ENCODE measurements around the gene IDI2.
A peak's percentile ranks its signal among the peaks of the same experiment; 100 is the strongest.

IDI2 gene

GRCh38 chr10:974038-974784, 51.4 kb downstream of the IDI2 start:
- Histone ChIP-seq H3K27ac (no peak overlapping the region), H3K4me3 (ENCODE audit: low read depth, low read length) (no peak overlapping the region), H3K79me2 (no peaks in the 10 kb centered on the region), H3K4me1 (peaks cover 21% of the 10 kb centered on the region), H2AFZ (peak overlapping the region; percentile 5), H3K9ac (no peak overlapping the region), H3K4me2 (ENCODE audit: low read length) (no peak overlapping the region), H3K27me3 (ENCODE audit: control insufficient read depth, insufficient read depth, low read length) (no peaks in the 10 kb centered on the region), H3K36me3 (ENCODE audit: control insufficient read depth, insufficient read depth, low read length) (no peaks in the 10 kb centered on the region), H3K9me3 (ENCODE audit: control insufficient read depth, low read length) (no peaks in the 10 kb centered on the region)
- no peak for TF ChIP-seq CTCF (IDR thresholded peaks at IDR 0.05)

- no peaks in the 10 kb centered on the region for H3K79me2 ChIP-seq
- no peaks in the 10 kb centered on the region for H3K9me3 ChIP-seq (ENCODE audit: control insufficient read depth, low read length)
- H3K4me3 ChIP-seq (ENCODE audit: low read depth, low read length): no peak overlapping the region
- H3K4me2 ChIP-seq (ENCODE audit: low read length): no peak overlapping the region
- H3K27me3 ChIP-seq (ENCODE audit: control insufficient read depth, insufficient read depth, low read length): no peaks in the 10 kb centered on the region
- no peak for TF ChIP-seq CTCF (IDR thresholded peaks at IDR 0.05)
- no peaks in the 10 kb centered on the region for H3K36me3 ChIP-seq (ENCODE audit: control insufficient read depth, insufficient read depth, low read length)
- H3K9ac ChIP-seq: no peak overlapping the region
- H2AFZ ChIP-seq: no peak overlapping the region
- H3K27ac ChIP-seq: no peak overlapping the region
- H3K4me1 ChIP-seq: peaks cover 21% of the 10 kb centered on the region
Measured at GRCh38 chr10:972763-973162, 52.9 kb downstream of the IDI2 start.

GRCh38 chr10:971613-972012, 54.0 kb downstream of the IDI2 start:
- H3K27ac ChIP-seq: no peak overlapping the region

GRCh38 chr10:971150-971542, 54.5 kb downstream of the IDI2 start:
- Histone ChIP-seq H3K4me2 (ENCODE audit: low read length) (peak overlapping the region; percentile 66), H3K27me3 (ENCODE audit: control insufficient read depth, insufficient read depth, low read length) (no peaks in the 10 kb centered on the region), H3K9ac (no peak overlapping the region), H3K9me3 (ENCODE audit: control insufficient read depth, low read length) (no peaks in the 10 kb centered on the region), H3K27ac (peak overlapping the region; percentile 64), H3K4me3 (ENCODE audit: low read depth, low read length) (peak overlapping the region; percentile 31), H3K79me2 (no peaks in the 10 kb centered on the region), H3K36me3 (ENCODE audit: control insufficient read depth, insufficient read depth, low read length) (no peaks in the 10 kb centered on the region), H2AFZ (peak overlapping the region; percentile 67), H3K4me1 (peaks cover 21% of the 10 kb centered on the region)
- no peak for TF ChIP-seq CTCF (IDR thresholded peaks at IDR 0.05)

More at GRCh38 chr10:971613-972012, 54.0 kb downstream of the IDI2 start:
- H3K4me3 ChIP-seq (ENCODE audit: low read depth, low read length): peak overlapping the region; percentile 17
- H3K27me3 ChIP-seq (ENCODE audit: control insufficient read depth, insufficient read depth, low read length): no peaks in the 10 kb centered on the region
- no peaks in the 10 kb centered on the region for H3K79me2 ChIP-seq
- no peak overlapping the region for H2AFZ ChIP-seq
- TF ChIP-seq CTCF (IDR thresholded peaks at IDR 0.05): no peak
- no peaks in the 10 kb centered on the region for H3K9me3 ChIP-seq (ENCODE audit: control insufficient read depth, low read length)
- H3K4me2 ChIP-seq (ENCODE audit: low read length): no peak overlapping the region
- no peaks in the 10 kb centered on the region for H3K36me3 ChIP-seq (ENCODE audit: control insufficient read depth, insufficient read depth, low read length)
- H3K9ac ChIP-seq: no peak overlapping the region
- peaks cover 21% of the 10 kb centered on the region for H3K4me1 ChIP-seq
